ENCODE measurements around the gene EGFLAM.

The EGFLAM gene

DNA sequence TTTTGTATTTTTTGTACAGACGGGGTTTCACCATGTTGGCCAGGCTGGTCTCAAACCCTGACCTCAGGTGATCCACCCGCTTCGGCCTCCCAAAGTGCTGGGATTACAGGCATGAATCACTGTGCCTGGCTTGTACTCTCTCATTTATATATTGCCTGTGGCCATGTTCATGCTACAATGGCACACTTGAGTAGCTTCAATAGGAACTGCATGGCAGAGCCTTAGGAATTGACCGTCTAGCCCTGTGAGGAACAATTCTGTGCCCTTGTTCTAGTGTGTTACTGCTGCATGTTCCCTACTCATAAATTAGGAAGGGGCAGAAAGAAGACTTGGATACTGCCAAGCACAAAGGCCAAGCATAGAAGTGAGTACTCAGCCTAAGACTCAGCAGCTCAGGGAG, 193.8 kb downstream of the EGFLAM start:
- no peak for DNase-seq

GRCh38 chr5:38453506-38453905, 195.1 kb downstream of the EGFLAM start:
- DNase-seq = peak; percentile 53 to 72

DNA sequence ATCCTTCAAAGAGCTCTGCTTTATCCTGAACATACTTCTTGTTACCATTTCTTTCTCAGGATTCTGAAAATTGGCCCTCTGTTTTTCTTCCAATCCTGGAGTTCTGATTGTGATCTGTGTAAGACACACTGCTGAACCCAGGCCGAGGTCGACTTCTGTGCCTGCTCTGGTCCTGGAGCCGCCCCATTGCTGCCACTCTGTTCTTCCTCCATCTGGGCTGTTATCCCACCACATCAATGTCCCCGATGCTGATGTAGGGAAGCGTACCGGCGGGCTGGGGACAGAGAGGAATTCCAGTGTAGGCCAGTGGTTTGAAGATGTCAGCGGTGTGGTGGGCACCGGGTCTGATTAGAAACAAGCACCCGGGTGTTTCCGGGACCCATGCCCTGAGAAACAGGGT, 195.6 kb downstream of the EGFLAM start:
- no peak for DNase-seq

- DNase-seq = no peak
Measured at GRCh38 chr5:38455796-38456330, 197.5 kb downstream of the EGFLAM start.

- DNase-seq = no peak
Measured at GRCh38 chr5:38456657-38457399, 198.5 kb downstream of the EGFLAM start.

DNA sequence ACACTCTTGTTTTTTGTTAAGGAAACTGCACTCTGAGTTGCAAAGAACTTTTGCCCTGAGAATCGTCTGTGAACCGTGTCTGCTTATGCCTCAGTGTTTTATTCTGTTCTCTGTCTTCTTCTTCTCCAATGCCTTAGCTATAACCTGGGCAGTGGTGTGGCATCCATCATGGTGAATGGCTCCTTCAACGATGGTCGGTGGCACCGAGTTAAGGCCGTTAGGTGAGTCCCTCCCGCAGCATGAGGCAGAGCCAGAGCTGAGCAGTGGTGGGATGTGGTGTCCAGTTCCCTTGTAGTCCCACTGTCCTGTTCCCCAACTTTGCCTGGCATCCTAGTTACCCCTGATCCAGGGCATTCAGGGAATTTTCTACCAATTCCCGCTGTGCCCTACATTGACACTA, 199.8 kb downstream of the EGFLAM start:
- DNase-seq = no peak

GRCh38 chr5:38462976-38463633, 204.7 kb downstream of the EGFLAM start:
- no peak for DNase-seq

DNA sequence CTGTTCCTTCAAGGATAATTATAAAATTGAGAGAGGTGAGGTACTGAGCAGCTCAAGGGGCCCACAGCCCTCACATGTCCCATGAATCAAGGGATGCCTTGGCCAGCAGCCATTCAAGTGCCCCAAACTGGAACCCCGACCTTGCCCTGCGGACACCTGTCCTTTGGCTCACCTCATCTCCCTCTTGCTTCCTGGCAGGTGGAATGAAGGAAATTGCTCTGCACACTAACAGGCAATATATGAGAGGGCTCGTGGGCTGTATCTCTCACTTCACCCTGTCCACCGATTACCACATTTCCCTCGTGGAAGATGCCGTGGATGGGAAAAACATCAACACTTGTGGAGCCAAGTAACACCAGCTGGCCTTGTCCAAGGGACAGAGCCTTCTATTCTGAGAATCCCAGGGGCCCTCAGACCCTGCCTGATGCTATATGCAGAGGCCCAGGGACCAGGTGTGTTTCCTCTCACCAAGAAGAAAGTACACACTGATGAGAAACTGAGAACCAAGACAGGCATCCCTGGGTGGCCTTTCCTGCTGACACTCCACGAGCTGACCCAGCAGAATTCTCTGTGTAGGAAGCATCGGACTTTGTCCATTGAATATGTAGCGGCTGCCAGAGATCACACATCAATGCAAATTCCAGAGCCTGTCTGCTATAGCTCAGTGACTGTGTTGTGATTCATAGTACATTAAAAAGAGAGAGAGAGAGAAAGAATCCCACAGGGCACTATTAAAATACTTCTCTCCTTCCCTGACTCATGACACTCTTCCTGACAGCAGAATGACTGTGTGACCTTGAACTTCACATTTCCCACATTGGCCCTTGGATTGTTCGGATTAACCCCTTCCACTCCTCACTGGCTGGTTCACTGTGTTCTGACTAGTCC, 205.5 kb downstream of the EGFLAM start:
- no peak for DNase-seq

GRCh38 chr5:38465061-38465460, 206.7 kb downstream of the EGFLAM start:
- no peak for DNase-seq

DNA sequence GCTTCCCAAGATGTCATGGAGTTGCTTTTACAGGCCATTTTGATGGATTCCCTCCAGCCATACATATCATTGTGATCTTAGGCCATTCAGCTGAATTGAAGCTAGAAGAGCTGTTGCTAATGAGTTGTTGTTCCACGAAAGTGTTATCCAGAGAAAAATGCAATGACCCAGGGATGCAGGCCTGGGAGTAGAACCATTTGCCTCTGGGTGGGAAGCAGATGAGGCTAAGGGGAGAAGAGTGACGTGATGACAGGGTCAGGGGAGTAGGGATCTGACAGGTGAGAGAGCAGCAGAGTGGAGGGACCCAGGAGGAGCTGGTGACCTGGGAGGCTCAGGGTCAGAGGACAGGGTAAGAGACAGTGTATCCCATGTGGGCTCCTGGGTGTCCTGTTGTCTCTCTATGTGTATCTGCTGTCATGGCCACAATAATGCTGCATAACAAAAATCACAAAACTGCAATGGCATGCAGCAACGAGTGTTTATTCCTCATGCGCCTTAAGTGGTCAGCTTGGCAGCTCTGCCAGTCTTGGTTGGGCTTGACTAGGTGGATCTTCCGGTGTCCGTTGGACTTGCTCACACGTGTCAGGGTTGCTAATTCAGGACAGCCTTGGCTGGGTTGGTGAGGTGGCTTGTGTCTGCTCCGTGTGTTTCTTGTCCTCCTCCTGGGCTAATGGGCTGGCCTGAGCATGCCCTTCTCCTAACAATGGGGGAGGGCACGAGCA, 207.5 kb downstream of the EGFLAM start:
- DNase-seq = no peak

DNA sequence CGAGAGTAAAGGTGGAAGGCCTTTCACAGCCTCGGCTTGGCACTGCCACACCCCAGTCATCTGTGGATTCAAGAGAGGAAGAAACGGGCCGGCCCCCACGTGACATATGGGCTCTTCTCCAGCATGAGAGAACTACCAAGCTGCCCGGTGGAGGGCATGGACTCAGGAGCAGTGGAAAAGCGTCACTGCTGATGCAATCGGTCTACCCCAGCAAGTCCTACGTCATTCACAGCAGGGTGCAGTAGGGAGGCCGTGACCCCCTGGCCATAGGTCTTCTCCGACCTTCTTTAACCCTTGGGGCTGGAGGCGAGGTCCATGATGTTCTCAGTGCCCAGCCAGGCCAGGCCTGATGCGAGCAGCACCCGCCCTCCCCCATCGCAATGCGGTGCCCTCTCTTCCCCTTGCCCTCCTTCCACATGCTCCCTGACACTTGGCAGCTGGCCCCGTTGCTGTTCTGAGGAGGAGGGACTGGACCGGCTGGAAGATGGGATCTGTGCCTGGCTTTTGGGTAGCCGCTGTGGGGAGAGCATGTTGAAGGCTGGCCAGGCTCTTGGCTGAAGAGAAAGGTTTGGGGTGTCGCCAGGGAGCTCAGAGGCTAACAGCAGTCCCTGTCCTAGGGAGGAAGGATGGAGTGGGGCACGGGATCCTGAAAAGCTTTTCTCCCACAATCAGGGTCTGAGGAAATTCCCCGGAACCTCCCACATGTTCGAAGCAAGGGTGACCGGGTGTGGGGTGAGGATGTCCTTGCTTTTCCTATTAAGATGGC, 208.2 kb downstream of the EGFLAM start:
- DNase-seq = no peak

DNA sequence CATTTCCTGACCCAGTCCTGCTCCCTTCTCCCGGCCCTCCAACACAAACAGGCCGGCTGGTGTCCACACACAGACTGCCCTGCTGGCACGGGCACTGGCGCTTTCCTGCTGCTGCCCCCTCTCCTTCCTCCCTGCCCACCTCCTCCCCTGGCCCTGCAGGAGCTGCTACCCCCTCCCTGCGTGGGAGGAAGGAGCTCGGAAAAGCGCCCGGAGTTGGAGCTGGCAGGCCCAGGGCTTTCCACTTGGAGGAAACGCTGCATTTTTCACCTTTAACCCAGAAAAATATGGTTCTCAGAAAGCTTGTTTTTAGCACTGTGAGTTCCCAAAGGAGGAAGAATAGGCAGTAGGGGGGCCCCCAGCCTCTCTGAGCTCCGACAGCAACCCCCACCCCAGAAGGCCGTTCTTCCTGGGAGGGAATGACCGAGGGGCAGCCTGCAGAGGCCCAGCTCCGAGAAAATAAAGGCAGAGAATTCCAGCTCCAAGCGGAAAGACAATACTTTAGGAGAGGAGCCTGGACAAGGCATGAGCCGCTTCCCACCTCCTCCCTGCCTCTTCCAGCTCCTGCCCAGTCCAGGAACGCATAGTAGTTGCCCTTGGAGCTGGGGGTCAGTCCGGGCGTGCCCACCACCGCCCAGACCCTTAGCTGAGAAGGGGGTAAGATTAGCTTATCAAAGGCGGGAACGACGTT, 209.1 kb downstream of the EGFLAM start:
- no peak for DNase-seq

GRCh38 chr5:38468202-38468673, 209.9 kb downstream of the EGFLAM start:
- DNase-seq = no peak

DNA sequence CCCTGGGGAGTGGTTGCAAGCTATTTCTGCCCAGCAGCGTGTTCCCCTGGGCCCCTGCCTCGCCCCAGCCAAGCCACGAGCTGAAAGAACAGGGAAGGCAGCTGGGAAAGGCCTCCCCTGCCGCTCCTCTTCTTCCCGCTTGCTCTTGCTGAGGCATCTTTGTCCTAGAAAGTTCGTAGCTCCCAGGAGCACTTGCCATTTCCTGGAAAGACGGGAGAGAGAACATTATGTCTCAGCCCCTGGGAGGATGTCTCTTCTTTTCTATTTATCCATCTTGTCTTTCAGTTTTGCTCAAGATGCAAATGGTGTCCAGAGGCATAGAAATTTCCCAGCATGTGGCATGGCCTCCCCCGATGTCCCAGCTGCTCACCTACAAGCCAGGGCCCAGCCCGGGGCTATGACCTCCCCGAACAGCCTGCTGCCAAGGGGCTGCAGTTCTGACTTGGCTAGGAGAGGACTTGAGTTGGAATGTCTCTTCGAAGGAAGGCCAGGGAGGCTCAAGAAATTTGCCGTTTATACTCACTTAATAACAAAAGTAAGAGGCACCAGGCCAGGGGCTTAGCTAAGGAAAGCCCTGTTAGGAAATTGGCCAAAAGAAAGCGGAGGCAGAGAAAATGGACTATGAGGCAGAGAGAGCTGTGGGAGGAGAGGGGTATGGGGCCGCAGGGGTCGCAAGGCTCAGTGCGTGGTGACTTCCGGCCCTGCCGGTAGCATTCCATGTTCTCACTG, 210.8 kb downstream of the EGFLAM start:
- no peak for DNase-seq

DNA sequence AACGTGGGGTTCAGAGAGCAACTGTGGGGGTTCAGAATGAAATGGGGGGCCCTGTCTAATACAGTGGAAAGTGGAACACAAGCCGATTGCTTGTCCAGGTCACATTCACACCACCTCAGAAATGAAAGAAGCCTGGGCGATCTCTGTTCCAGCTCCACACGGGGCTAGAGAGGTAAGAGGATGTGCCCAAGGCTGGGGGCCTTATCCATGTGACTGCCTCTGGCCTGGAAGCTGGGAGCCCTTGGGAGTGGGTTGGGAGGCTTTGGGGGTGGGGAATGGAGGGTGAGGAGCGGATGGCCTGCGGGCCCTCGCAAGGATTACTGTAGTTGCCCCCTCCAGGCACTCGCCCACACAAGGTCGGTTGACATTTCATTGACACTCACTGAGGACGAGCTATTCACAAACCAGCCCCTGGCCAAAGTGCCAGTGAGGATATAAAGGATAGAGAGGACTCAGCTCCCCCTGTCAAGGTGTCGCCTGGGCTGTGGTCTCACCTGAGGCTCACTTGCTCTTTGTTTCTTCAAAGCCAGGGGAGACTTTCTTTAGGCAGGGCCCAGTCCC, 211.4 kb downstream of the EGFLAM start:
- DNase-seq = no peak

GRCh38 chr5:38471709-38472108, 213.3 kb downstream of the EGFLAM start:
- DNase-seq = no peak

GRCh38 chr5:38472541-38472940, 214.2 kb downstream of the EGFLAM start:
- DNase-seq = no peak

GRCh38 chr5:38473008-38473407, 214.6 kb downstream of the EGFLAM start:
- no peak for DNase-seq

- no peak for DNase-seq
Measured at GRCh38 chr5:38478166-38478565, 219.8 kb downstream of the EGFLAM start.

GRCh38 chr5:38478878-38479277, 220.5 kb downstream of the EGFLAM start:
- no peak for DNase-seq
